GM21576 (cell line): Measurements from ENCODE around the gene TARBP1.
"Not testable (repeated sequence)": the region's sequence is repeated elsewhere in the genome, so short reads cannot be mapped to it uniquely, and the experiment has no call there.

Experiments used
- ATAC-seq: cut with Tn5 transposase; IDR thresholded peaks from one replicate; pipeline ENCODE4 v1.9.1; 2021; ENCODE audit warnings: mild to moderate bottlenecking, moderate library complexity; ENCODE audit not compliant: unreplicated experiment

TARBP1 gene, protein sequence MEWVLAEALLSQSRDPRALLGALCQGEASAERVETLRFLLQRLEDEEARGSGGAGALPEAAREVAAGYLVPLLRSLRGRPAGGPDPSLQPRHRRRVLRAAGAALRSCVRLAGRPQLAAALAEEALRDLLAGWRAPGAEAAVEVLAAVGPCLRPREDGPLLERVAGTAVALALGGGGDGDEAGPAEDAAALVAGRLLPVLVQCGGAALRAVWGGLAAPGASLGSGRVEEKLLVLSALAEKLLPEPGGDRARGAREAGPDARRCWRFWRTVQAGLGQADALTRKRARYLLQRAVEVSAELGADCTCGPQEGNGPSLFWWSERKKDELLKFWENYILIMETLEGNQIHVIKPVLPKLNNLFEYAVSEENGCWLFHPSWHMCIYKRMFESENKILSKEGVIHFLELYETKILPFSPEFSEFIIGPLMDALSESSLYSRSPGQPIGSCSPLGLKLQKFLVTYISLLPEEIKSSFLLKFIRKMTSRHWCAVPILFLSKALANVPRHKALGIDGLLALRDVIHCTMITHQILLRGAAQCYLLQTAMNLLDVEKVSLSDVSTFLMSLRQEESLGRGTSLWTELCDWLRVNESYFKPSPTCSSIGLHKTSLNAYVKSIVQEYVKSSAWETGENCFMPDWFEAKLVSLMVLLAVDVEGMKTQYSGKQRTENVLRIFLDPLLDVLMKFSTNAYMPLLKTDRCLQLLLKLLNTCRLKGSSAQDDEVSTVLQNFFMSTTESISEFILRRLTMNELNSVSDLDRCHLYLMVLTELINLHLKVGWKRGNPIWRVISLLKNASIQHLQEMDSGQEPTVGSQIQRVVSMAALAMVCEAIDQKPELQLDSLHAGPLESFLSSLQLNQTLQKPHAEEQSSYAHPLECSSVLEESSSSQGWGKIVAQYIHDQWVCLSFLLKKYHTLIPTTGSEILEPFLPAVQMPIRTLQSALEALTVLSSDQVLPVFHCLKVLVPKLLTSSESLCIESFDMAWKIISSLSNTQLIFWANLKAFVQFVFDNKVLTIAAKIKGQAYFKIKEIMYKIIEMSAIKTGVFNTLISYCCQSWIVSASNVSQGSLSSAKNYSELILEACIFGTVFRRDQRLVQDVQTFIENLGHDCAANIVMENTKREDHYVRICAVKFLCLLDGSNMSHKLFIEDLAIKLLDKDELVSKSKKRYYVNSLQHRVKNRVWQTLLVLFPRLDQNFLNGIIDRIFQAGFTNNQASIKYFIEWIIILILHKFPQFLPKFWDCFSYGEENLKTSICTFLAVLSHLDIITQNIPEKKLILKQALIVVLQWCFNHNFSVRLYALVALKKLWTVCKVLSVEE (N-terminal part only)

GRCh38 chr1:234478481-234479309 lies at the start of gene TARBP1:
TARBP1 (minus strand) TSS chr1:234479179; CDS start chr1:234479103, 76 bp downstream.
- ATAC-seq = peak; percentile 61

DNA sequence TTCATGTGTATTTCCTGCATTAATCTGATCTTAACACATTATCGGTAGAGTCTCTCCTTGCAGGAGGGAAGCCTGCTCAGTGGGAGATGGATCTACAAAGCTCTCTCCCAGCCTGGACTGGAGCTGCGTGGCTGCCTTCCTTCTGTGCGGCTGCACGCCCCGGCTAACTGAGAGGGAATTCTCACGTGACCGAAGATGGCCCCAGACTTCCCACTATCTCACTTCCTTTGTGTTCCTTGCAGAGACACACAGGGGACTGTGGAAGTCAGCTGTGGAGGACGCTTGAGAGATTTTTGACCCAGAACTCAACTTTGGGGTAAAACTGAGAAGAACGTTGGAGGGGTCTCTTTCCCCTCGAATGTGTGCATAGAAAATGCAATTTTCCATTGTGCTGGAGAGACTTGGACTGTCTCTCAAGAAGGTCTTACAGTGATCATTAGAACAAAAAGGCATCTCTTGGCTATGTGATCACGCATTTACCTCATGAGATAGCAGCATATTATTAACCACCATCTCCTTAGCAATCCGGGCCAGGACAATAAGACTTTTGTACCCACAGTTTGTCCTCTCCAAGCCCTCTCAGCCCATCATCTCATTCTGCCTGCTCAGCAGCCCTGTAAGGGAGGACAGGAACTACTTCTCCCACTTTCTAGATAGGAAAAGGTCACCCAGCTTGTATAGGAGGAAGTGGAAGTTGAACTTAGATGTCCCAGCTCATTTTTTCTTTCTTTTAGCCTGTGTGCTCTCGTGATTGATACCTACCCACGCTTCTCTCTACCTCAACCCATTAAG lies 49.3 kb upstream of the TARBP1 start:
- no peak for ATAC-seq

DNA sequence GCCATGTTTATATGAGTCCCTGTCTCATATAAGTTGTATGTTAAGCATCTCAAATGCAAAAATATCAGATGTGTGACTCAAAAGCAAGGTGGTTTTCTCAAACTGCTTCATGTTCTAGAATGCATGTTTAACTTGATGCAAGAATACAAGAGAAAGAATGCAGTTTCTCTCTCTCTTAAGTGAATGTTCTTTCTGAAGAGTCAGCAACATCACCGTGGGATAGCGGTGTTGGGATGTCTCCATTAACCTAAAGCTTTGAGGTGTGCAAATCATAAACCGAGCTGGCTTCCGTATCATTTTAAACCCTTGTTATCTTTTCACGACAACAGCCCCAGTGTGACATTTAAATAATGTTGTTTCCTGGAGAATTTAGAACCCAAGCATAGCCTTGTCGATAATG lies 48.4 kb upstream of the TARBP1 start:
- no peak for ATAC-seq

- no peak for ATAC-seq
These were observed 47.9 kb upstream of the TARBP1 start for GRCh38 chr1:234526922-234527321.

GRCh38 chr1:234525099-234525799 lies 46.3 kb upstream of the TARBP1 start:
- no peak for ATAC-seq

- no peak for ATAC-seq
These were observed 42.9 kb upstream of the TARBP1 start for GRCh38 chr1:234521836-234522235.

DNA sequence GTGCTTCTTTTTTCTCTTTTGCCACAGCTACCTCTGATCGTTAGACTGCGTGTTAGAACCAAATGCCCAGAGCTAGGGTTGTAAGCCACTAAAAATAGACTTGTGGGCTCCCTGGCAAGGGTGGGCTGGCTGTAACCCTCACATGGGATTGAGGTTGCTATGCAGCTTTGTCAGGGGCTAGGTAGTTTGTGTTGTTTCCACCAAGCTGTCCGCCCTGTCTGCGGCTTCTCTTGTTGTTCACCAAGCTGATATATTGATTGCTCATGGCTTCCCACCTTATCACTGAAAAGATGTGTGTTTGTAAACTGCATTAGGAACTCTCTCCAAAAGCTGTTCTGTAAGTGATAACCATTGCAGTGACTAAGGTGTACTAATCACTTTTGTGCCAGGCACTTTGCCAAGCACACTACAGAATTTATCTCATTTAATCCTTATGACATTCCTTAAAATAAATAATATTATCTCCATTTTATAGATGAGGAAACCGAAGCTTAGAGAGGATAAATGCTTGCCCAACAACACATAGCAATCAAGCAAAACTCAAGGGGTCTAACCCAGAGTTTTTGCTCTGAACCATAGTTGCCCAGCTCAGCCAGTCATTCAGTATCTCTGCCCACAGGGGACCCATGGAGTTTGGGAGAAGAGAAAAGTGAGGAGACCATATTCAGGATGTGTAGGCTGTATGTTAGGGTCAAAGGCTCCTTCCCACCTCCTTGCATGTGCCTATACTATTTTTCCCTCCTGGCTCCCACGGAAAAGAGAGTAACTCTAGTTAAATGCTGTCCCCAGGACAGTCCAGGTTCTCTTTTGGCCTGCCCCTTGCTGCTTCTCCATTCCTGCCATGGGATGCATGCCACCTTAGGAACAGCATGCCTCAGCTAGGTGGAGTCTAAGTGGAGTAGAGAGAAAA lies 42.2 kb upstream of the TARBP1 start:
- no peak for ATAC-seq

DNA sequence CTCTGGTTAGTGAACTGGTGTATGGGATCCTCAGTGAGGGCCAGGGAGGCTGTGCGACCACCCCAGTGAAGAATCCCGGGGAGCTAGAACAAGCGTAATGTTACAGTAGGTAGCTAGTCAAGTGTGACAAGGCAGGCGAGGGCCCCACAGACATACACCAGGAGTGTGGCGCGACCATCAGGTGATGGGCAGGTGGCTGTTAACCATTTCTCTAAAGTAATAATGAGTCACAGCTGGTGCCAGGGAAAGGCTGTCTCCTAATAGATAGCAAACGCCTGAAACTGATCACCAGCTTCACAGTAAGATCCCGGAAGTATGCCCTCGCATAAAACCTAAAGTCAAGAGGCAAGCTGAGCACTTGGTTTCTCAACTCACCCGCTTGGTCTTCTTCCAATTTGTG lies 40.5 kb upstream of the TARBP1 start:
- no peak for ATAC-seq

DNA sequence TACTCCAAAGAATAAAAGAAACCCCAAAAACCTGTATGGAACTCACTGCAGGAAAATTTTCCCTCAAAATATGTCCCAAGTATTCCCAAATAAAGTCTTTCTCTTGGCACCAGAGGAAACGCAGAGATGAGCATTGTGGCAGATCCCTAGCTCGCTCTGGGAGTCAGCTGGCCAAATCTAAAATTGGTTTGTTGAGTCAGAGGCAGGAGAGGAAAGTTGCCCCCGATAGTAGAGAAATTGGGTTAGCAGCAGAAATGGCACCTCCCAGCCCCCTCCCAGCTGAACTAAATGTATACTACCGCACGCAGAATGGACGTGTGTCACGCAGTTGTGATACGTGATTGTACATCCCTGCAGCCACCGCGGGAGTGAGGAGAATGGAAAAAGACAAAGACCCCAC lies 39.9 kb upstream of the TARBP1 start:
- ATAC-seq = no peak

DNA sequence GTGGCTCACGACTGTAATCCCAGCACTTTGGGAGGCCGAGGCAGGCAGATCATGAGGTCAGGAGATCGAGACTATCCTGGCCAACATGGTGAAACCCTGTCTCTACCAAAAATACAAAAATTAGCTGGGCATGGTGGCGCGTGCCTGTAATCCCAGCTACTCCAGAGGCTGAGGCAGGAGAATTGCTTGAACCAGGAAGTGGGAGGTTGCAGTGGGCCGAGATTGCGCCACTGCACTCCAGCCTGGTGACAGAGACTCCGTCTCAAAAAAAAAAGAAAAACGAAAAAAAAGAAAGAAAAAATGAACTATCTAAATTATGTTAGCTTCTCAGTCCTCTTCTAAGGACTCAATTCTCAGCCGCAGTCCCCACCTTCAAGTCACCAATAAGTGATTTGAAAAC lies 39.1 kb upstream of the TARBP1 start:
- ATAC-seq = not testable (repeated sequence)

- ATAC-seq = no peak
These were observed 38.3 kb upstream of the TARBP1 start for GRCh38 chr1:234517110-234517802.

GRCh38 chr1:234515821-234516241 lies 36.9 kb upstream of the TARBP1 start:
- ATAC-seq = no peak

GRCh38 chr1:234515411-234515810 lies 36.4 kb upstream of the TARBP1 start:
- no peak for ATAC-seq

- no peak for ATAC-seq
These were observed 33.5 kb upstream of the TARBP1 start for GRCh38 chr1:234512451-234512861.

DNA sequence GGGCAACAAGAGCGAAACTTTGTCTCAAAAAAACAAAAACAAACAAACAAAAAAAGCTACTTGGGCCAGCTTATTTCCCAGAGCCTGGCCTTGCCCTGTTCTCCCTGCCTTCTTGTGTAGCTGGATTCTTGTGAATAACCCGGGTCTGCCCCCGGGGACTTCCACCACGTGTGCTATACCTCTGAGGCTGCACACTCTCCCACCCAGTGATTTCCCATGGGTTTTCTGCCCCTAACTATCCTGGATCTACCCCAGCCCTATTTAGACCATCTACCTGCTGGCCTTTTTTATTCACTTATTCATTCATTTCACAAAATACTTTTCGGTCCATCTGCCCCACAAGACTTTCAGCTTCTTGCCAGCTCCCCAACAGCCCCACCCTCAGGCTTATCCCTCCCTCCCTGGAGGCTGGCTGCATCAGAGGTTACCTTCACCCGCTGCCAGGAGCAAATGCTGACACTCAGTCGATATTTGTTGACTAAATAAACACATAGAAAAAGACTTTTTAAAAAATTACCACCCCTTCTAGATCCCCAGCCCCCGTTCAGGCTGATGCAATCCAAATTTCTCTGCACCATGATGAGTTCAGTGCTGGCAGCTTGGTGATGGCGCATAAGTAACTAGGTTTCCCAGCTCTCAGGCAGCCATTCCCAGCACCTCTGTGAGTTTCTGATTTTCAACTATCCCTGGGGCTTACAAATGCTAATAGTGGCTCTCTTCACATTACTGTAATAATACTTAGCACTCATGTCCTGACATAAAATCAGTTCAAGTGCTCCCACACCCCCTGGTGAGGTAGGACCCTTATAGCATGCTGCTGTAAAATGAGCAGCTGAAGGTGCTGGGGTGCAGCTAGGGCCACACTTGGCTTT lies 30.7 kb upstream of the TARBP1 start:
- ATAC-seq = no peak
